CD4-positive, alpha-beta T cell treated with Interferon alpha-2 for 1 hour (primary cell): Measurements from ENCODE around the gene KY.
A peak's percentile ranks its signal among the peaks of the same experiment; 100 is the strongest.
"Not testable (repeated sequence)": the region's sequence is repeated elsewhere in the genome, so short reads cannot be mapped to it uniquely, and the experiment has no call there.

Source experiments
- DNase-seq, 2 donors: peaks; one replicate each; pipeline ENCODE4 v3.0.0-alpha.2; 2020 to 2022

Gene KY

DNA sequence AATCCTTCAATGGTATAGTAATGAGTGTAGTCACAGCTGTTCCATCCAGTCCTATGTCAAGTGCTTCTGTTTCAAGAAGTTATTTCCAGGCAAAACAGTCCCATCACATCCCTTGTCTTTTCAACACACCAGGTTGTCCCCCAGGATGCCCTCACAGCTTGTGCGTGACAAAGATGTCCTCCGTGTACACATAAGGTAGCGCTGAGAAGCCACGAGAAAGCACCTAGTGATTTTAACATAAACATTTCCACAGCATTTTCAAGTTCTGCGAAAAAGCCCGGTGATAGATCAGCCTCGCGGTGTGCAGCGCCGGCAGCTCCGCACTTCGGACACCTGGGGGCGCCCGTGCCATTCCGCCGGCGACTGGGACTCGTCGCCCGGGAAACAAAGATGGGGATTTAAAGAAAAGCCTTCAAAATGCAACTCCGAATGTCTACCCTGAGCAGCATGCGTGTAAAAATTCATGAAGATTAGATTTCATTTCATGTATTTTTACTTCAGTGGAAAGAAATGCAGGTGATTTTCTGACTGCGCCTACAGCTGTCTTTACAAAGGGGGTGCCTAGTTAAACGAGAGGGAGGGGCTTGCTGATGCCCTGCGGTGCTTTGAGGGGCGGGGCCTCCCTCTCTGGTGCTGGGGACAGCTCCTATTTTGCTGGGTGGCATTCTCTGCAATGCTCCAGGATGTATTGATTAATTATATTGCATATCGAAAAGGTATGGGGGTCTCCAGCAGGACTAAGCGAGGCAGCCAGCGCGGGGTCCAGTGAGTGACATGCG is 49.9 kb downstream of the KY start:
- DNase-seq: peak; percentile 45 to 54

DNA sequence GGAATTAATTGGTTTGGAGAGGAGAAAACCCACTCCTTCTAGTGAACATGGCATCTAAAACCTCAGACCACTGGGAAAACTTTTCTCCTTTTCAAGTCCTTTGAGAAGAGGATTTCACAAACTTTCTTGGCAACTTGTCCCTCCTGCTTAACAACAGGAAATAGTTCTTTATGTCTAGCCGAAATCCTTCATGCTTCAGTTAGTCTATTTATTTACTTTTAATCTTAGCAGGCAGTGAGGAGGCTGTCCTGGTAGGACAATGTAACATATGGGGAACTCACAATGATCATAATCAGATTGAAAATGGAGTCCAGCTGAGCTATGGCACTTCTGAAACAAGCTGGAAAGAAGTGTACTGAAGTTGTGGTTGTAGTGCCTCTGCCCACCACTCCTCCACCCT is 50.6 kb downstream of the KY start:
- no peak for DNase-seq

DNA sequence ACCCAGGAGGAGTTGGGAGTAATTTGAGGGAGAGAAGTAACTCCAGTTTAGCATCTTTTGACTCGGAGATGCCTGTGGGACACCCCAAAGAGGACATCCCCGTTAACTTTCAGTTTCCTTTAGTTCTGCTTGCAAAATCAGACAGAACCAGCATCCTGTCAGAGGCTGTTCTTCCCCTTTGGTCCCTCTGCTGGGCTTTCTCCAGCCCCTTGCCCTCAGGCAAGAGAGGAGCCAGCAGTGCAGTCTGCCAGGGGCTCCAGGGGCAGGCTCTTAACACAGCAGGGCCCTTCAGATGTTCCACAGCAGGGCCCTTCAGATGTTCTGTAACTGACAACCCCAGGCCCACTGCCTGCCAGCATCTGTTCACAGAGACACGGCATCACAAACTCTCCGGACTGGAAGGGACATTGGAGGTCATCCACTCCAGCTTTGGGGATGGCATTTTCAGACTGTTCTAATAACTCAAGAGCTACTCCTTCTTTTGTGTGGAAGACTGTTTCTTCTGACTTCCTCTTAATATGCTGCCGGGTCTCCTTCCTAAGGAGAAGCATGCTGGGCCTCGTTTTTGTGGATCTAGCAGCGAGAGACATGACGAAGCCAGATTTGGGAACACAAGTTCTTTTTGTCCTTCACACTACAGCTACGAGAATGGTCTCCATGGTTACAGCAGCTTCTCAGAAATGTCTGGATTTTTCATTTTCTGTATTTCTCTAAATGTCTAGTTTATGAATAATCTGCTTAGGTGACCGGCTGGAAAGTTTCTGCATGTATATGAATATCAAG is 51.9 kb downstream of the KY start:
- DNase-seq: no peak

DNA sequence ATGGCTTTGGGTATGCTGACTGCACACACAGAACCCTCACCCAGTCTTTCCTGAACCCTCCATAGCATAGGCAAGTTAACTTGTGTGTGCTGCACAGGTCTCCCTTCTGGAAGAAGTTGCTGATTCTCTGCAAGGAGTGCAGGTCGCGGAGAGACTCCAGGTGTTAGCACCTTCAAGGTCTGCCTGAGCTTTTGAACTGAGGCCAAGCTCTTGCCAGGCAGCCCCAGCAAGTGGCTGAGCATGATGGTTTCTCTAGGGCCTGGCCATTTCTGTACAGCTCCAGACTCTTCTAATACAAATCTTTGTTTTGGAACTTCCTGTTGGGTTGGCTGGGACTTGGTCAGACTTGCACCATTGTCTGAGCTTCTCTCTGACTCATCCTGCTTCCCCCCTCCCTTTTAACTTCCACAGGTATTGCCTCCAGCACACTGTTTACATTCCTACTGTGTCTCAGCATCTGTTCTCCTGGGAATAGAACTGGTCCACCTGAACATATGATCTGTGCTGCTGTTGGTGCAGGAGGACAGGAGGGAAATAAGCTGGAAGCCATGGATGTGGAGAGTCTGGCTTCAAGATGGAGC is 53.3 kb downstream of the KY start:
- no peak for DNase-seq

DNA sequence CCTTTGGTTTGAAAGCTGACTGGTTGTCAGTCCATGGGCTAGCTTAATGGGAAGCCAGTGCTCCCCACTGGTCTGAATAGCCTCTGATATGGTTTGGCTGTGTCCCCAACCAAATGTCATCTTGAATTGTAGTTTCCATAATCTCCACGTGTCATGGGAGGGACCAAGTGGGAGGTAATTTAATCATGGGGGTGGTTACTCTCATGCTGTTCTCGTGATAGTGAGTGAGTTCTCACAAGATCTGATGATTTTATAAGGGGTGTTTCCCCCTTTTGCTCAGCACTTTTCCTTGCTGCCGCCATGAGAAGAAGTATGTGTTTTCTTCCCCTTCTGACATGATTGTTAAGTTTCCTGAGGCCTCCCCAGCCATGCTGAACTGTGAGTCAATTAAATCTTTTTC is 55.8 kb downstream of the KY start:
- not testable (repeated sequence) for DNase-seq

DNA sequence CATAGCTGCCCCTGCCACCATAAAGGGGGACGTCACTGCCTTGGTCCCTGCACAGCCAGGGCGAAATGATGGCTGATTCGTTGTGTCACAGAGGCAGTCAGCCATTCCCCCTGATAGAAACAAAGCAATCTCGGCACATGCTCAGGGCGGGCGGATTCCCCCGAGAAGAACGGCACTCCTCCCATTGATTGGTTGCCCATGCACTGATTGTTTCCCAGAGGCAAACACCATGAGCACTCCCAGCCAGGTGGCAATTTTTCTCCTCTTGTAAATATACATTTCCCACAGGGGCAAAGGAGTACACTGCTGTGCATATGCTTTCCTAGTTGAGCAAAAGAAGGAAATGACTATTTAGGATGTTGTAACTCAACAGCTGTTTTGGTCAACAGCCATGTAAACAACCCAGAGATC is 56.5 kb downstream of the KY start:
- DNase-seq: no peak

DNA sequence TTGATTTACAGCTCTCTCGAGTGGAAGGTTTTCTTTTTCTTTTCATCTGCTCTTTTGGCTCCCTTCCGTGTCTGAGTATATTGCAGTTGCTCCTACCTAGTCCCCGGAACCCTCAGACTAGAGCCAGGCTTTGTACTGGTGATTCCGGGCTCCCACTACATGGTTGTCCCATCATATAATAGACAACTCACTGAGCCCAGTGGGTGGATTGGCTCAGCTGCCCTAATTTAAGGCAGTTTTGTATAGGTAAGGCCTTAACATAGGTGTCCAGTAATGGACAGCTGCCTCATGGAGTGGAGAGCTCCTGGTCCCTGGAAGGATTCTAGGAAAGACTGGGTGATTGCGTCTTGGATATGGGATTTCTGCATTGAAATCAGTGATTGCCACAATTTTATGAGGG is 58.0 kb downstream of the KY start:
- no peak for DNase-seq

DNA sequence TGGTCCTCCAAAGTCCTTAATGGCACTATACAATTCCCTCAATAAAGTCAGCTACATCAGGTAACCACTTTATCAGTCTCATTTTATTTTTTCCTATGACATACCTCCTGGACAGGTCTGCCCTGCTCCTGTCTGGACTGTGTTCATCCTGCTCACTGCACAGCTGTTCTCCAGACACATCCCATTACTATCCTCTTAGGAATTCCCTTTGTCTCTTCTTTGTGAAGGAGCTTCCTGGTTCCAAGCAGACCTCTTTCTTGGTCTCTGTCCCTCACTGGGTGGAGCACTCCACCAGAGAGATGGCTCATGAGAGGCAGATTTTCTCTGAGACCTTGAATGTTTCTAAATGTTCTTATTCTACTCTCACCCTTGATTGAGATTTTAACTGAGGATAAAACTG is 60.1 kb downstream of the KY start:
- no peak for DNase-seq

DNA sequence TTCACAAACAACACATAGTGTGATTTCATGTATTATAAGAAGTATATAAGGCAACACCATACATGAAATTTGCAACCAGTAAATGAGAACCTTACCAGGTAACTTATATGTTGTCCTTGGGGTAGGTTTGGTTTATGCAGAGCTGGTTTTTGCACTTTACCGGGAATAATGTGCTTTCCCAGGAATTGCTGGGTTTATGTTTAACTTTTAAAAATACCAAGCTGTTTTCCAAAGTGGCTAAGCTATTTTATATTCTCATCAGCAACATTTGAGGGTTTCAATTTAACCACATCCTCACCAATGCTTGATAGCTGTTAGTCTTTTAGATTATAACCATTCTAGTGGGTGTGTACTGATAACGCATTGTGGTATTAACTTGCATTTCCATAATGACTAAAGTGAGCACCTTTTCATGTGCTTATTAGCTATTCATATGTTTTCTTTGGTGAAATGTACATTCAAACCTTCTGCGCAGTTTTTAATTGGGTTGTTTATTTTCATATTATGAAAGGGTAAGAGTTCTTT is 71.6 kb downstream of the KY start:
- no peak for DNase-seq

DNA sequence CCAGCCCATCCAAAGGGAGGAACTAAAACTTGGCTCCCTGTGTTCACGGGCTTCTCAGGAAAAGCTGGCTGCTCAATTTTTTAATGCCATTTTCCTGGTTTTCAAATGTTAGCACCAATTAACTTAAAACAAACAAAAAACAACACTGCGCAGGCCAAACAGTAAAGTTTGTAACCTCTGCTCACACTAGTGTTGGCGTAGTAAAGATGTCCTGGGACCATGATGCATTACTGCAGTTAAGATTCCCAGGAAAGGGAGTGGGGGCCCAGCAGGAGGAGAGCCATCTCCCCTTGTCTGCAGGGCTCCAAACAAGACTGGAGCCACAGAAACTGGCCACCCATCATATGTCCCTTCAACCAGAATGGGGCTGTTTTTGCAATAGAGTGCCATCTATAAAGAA is 74.0 kb downstream of the KY start:
- DNase-seq: no peak

DNA sequence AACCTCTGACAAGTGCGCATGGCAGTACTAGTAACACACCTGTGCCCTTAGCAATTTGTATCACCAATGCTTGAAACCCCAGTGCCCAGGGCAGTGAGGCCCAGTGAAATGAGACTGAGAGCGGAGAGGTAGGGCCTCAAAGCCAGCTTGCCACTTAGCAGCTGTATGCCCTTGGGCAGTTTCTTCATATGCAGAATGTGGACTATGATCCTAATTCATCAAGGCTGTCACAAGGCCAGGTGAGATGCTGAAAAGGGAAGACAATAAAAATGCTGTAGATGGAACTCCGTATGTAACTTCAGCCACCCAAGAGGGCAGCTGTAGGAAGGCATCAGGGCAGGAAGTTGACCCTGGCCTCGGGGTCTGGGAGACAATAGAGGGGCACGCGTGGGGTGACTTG is 74.4 kb downstream of the KY start:
- no peak for DNase-seq

DNA sequence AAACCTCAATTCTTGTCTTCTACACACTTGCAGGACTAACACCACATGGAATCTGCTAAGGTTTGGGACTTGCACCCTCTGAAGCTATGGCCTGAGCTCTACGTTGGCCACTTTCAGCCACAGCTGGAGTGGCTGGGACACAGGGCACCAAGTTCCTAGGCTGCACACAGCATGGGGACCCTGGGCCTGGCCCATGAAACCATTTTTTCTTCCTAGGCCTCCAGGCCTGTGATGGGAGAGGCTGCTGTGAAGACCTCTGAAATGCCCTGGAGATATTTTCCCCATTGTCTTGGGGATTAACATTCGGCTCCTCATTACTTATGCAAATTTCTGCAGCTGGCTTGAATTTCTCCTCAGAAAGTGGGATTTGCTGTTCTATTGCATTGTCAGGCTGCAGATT is 80.9 kb downstream of the KY start:
- DNase-seq: not testable (repeated sequence)

DNA sequence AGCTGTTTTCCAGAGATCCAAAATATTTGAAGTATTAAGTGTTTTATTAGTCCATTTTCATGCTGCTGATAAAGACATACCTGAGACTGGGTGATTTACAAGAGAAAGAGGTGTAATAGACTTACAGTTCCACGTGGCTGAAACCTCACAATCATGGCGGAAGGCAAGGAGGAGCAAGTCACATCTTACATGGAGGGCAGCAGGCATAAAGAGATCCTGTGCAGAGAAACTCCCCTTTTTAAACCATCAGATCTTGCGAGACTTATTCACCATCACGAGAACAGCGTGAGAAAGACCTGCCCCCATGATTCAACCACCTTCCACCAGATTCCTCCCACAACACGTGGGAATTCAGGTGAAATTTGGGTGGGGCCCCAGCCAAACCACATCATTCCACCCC is 82.0 kb downstream of the KY start:
- DNase-seq: no peak

DNA sequence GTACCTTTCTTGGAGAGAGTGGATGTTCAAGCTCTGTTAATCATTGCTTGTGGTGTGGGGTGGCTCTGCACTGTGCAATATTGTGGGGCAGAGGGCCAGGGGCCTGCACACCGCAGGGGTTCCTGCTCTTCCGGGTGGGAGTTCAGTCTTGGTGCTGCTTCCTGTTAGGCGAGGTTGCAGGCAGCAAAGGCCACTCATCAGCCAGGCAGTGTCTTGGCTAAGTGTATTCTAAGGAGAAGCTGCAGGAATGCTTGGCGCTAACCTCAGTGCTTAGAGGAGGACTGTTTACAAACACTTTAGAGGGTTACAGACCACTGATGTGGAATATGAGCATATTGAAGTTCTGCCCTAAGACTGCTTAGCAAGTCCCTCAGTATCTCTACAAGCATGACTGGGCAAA is 83.2 kb downstream of the KY start:
- no peak for DNase-seq

DNA sequence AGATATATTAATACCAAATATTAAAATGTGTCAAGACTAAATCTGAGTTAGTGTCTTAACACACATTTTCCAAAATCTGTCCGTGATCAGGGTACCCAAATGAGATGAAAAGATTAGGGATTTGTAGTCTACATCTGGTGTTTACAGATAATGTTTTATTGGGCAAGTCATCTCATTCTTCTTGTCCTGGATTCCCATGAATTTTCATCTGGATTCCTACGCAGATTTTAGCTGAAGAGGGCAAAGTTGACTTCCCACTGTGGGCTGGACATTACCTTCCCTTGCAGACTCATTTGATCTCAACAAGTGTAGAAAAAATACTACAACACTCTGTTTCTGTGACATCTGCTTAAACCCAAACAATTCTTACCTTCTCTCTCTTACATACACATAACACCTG is 85.8 kb downstream of the KY start:
- no peak for DNase-seq

DNA sequence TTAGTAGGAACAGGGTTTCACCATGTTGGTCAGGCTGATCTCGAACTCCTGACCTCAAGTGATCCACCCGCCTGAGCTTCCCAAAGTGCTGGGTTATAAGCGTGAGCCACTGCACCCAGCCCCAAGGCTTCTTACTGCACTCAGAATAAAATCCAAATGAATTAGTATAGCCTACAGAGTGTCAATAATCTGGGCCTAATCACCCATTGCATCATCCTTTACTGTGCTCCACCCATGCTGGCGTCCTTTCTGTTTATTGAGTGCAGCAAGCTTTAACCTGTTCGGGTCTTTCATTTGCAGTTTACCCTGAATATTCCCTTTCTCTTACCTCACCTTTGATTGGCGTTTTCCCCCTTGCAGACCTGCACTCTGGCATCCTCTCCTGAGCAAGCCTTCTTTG is 87.2 kb downstream of the KY start:
- no peak for DNase-seq

DNA sequence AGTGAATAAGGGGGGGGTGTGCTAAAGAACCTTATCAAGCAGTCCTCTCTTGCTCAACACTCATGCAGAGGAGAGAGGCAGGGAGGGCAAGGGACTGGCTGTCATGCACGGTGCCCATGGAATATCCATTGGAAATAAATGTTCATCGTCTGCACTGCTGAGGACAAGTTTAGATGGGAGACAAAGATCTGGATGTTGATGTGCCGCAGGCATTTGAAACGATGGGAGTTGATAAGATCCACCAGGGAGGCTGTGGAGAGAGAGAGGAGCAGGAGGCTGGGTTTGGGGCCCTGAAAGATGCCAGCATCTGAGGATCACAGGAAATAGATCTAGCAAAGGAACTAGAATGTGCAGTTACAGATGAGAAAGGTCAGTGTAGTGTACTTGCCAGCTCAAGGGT is 88.8 kb downstream of the KY start:
- DNase-seq: no peak

DNA sequence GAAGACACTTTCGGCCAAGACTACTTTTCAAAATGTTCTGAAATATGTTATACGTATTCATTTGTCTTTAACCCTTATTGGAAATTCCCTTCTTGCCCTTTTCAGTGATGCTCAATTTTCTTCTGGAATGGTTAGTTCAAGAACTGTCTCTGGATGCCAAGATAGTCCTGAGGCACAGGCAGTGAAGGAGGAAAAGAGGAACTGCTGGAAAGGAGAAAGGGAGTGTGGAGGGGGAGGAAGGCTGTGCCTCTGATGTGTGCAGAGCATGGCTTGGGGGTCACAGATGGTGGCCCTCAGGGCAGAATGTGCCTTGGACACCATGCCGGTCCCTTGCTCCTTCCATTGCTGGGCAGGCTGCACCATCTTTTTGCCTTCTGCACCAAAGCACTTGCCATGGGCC is 91.2 kb downstream of the KY start:
- DNase-seq: no peak
